ENCODE data around the gene MED8.

GRCh38 chr1:43357251-43357650 lies 32.3 kb downstream of the MED8 start:
- TF ChIP-seq CTCF (IDR thresholded peaks at IDR 0.05) (no peak), EZH2 (IDR thresholded peaks at IDR 0.05) (no peak)

Measured in neural progenitor cell (in vitro differentiated cells).